Activated T-cell treated with anti-CD3 and anti-CD28 coated beads for 24 hours (primary cell): ENCODE measurements around the gene MATK.

Experiments
- DNase-seq: peaks from one replicate; pipeline ENCODE4 v3.0.0-alpha.2; 2020; ENCODE audit warnings: low read depth

Gene MATK

GRCh38 chr19:3746371-3747056, 39.7 kb downstream of the MATK start:
- DNase-seq: no peak

GRCh38 chr19:3745363-3746045, 40.7 kb downstream of the MATK start:
- no peak for DNase-seq

DNA sequence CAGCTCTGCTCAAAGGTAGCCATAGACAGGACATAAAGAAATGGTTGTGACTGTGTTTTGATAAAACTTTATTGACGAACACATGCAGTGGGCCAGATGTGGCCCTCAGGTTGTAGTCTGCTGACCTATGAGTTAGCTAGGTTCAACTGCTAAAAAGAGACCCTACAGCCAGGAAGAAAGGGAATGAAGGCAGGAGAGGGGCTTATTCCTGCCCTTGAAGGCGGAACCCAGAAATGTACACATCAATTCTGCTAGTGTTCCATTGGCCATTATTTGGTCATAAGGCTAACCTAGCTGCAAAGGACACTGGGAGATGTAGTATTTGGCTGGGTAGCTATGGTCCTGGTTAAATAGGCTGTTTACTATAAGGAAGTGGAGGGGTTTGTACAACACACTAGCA, 42.7 kb downstream of the MATK start:
- DNase-seq: no peak

DNA sequence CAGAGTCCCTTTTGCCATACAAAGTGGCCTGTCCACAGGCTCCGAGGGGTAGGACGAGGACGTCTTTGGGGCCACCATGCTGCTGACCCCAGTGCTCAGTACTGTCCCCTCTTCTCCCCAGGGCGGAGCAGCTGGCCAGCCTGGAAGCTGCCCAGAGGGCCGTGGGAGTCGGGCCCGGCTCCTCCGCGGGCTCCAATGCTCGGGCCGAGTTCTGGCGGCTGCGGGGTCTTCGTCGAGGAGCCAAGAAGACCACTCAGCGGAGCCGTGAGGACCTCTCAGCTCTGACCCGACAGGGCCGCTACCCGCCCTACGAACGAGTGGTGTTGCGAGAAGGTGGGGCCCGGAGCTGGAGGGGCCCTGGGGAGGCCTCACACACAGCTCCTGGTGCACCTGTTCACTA, 45.8 kb downstream of the MATK start:
- no peak for DNase-seq

DNA sequence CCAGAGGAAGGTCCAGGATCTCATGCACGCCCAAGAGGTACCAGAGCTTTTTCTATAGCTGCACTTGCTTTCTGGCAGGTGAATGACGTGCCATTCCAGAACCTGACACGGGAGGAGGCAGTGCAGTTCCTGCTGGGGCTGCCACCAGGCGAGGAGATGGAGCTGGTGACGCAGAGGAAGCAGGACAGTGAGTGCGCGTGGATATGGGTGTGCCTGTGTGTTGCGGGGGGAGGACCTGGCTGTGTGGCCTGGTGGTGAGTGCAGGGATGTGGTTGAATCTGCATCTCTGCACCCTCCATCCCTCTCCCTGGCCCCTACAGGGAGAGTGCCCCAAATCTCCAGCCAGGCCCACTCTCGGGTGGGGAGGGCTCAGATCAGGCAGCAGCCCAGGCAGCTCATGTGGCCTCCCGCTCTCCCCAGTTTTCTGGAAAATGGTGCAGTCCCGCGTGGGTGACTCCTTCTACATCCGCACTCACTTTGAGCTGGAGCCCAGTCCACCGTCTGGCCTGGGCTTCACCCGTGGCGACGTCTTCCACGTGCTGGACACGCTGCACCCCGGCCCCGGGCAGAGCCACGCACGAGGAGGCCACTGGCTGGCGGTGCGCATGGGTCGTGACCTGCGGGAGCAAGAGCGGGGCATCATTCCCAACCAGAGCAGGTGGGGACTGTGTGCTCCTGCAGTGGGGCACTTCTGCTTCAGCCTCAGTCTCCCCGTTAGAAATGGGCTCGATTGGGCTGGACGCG, 47.5 kb downstream of the MATK start:
- no peak for DNase-seq

DNA sequence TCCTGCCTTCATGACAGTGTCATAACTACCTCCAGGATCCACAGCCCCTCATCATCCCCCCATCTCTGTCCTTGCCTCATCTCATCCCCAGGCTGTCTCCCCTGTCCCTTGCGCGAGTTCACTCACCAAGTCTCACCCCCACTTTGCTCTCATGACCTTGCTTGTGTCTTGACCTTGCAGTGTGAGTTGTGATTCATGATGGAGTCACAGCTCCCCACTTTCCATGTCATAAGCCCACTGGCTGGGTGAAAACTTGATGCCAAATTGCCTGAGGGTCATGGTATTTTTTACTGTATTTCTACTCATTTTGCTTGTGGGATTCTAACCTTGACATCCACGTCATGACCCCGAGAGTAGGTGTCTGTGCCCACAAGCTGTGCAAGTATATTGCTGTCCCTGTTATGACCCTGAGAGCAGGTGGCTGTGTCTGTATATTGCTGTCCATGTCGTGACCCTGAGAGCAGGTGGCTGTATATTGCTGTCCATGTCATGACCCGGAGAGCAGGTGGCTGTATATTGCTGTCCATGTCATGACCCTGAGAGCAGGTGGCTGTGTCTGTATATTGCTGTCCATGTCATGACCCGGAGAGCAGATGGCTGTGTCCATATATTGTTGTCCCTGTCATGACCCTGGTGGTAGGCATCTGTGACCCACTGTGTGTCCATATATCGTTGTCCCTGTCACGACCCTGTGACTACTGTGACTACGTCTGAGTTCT, 48.5 kb downstream of the MATK start:
- no peak for DNase-seq

DNA sequence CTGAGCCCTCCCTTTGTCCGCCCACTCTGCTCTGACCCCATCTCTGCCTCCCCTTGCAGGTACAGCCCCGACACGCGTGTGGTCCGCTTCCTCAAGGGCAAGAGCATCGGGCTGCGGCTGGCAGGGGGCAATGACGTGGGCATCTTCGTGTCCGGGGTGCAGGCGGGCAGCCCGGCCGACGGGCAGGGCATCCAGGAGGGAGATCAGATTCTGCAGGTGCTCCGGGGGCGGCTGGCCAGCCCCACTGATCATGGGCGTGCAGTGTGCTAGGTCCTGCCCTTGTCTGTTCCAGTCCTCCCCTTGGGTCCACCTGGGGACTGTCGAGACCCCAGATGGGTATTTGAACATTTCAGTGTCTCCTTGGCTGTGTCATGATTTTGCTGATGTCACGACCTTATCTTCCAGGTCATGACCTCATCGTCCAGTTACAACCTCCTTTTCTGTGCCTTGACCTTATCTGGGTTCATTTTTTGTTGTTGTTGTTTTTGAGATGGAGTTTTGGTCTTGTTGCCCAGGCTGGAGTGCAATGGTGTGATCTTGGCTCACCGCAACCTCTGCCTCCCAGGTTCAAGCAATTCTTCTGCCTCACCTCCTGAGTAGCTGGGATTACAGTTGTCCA, 50.0 kb downstream of the MATK start:
- DNase-seq: no peak

DNA sequence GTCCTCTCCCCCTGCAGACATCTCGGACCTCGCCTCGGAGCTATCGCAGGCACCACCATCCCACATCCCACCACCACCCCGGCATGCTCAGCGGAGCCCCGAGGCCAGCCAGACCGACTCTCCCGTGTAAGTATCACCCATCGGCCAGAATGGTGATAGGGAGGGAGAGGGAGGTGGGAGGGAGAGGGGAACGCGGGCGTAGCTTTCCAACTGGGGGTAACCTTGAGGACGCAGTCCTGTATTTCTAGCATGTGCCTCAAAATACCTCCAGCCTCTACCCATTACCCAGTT, 51.9 kb downstream of the MATK start:
- DNase-seq: no peak

DNA sequence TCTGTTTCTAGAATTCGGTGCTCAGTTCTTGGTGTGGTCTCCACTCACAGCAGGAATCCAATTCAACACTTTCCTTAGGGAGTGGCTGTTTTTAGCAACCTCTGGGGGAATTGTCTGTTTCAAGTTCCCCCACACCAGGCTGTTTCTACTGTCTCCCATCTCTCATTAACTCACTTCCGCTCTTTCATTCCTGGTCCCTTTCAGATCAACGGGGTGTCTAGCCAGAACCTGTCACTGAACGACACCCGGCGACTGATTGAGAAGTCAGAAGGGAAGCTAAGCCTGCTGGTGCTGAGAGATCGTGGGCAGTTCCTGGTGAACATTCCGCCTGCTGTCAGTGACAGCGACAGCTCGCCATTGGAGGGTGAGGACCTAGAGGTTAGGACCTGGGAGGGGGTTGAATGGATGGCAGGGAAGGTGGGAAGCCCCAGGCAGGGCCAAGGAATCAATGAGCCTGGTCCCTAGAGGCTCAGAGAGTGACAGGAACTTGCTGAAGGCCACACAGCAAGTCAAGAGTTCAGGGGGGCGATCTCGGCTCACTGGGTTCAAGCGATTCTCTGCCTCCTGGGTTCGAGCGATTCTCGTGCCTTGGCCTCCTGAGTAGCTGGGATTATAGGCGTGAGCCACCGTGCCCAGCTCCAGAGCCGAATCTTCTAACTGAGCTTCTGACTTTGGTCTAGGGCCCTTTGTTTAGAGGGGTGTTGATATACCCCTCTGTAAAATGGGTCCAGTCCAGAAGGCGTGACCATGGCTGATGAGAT, 52.5 kb downstream of the MATK start:
- DNase-seq: no peak

DNA sequence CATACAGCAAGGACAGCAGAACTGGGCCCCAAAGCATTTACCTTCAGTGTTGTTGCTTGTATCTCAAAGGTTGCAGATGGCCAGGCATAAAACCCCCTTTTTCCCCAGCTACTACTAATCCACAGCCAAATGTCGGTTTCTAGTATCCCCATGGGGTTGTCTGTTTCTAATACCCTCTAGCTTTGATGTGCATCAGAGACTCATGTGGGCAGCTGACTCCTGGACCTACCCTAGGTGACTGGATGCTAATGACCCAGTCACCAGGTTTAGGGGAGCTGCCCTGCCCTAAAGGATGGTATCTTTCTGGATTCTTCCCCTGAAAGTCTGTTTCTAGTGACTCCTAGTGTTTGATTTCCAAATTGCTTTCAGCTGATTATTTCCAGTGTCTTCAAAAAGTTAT, 54.1 kb downstream of the MATK start:
- DNase-seq: no peak

DNA sequence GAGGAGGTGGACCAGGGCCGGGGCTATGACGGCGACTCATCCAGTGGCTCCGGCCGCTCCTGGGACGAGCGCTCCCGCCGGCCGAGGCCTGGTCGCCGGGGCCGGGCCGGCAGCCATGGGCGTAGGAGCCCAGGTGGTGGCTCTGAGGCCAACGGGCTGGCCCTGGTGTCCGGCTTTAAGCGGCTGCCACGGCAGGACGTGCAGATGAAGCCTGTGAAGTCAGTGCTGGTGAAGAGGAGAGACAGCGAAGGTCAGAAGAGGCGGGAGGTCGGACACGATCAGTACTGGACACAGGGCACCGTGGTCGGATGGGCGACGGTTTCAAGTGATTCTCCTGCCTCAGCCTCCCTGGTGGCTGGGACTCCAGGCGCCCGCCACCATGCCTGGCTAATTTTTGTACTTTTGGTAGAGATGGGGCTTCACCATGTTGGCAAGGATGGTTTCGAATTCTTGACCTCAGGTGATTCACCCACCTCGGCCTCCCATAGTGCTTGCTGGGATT, 55.7 kb downstream of the MATK start:
- DNase-seq: no peak
